Liver (tissue), 3 donors: ENCODE data around the gene KMT5B.

Experiments
- CTCF ChIP-seq: fragments of 150-350 bp; IDR thresholded peaks from 2 replicates; pipeline ENCODE4 v1.5.1; 2017; ENCODE audit warnings: improper control_type of control experiment, low read depth, low read length; ENCODE audit not compliant: missing input control
- EGR1 ChIP-seq, 2 donors: IDR thresholded peaks; 2 replicates each; pipeline ENCODE4 v1.6.1; 2016 to 2018; ENCODE audit warnings: antibody characterized with exemption in 2 of 2, low read depth in 2 of 2
- GABPA ChIP-seq, 2 donors: IDR thresholded peaks in 1 of 2; conservative IDR thresholded peaks in 1 of 2; 2 replicates each; pipeline ENCODE4 v1.6.1; 2016; ENCODE audit warnings: antibody characterized with exemption in 2 of 2, mild to moderate bottlenecking in 1 of 2, moderate library complexity in 1 of 2
- HNF4G ChIP-seq: IDR thresholded peaks from 2 replicates; pipeline ENCODE4 v1.6.1; 2016; ENCODE audit warnings: antibody characterized with exemption
- NR2F2 ChIP-seq: IDR thresholded peaks from 2 replicates; pipeline ENCODE4 v1.6.1; 2016; ENCODE audit warnings: antibody characterized with exemption
- RAD21 ChIP-seq, 2 donors: IDR thresholded peaks; 2 replicates each; pipeline ENCODE4 v1.6.1; 2016; ENCODE audit warnings: antibody characterized with exemption in 2 of 2, mild to moderate bottlenecking in 2 of 2
- SP1 ChIP-seq: IDR thresholded peaks from 2 replicates; pipeline ENCODE4 v1.6.1; 2018; ENCODE audit warnings: antibody characterized with exemption, mild to moderate bottlenecking
- TF ChIP-seq, protein P1 (sequence below): IDR thresholded peaks from 2 replicates; pipeline ENCODE4 v1.6.1; 2016; ENCODE audit warnings: antibody characterized with exemption
- TF ChIP-seq, protein P2 (sequence below): IDR thresholded peaks from 2 replicates; pipeline ENCODE4 v1.6.1; 2016; ENCODE audit warnings: antibody characterized with exemption
- donor health status: healthy.
- donor health status: healthy.

- TF ChIP-seq CTCF (no peak), RAD21 (IDR thresholded peaks at IDR 0.05) (no peak), EGR1 (IDR thresholded peaks at IDR 0.05; ENCODE audit: low read depth in 2 of 2) (no peak), GABPA (IDR thresholded peaks at IDR 0.05 in 1 of 2, conservative IDR thresholded peaks at IDR 0.05 in 1 of 2) (no peak), SP1 (no peak), NR2F2 (no peak), HNF4G (no peak)
- TF ChIP-seq, protein P1, sequence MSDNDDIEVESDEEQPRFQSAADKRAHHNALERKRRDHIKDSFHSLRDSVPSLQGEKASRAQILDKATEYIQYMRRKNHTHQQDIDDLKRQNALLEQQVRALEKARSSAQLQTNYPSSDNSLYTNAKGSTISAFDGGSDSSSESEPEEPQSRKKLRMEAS, result no peak
- TF ChIP-seq, protein P2, sequence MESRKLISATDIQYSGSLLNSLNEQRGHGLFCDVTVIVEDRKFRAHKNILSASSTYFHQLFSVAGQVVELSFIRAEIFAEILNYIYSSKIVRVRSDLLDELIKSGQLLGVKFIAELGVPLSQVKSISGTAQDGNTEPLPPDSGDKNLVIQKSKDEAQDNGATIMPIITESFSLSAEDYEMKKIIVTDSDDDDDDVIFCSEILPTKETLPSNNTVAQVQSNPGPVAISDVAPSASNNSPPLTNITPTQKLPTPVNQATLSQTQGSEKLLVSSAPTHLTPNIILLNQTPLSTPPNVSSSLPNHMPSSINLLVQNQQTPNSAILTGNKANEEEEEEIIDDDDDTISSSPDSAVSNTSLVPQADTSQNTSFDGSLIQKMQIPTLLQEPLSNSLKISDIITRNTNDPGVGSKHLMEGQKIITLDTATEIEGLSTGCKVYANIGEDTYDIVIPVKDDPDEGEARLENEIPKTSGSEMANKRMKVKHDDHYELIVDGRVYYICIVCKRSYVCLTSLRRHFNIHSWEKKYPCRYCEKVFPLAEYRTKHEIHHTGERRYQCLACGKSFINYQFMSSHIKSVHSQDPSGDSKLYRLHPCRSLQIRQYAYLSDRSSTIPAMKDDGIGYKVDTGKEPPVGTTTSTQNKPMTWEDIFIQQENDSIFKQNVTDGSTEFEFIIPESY, result no peak
Observed at GRCh38 chr11:68106165-68106940, 106.7 kb downstream of the KMT5B start.
